ENCODE measurements around the gene ME1. TPM values are rescaled to one million over a fixed set of nuclear protein-coding genes. Genes with fewer than 3 reads are reported as not detected.
"Not testable (repeated sequence)": the region's sequence is repeated elsewhere in the genome, so short reads cannot be mapped to it uniquely, and the experiment has no call there.

The ME1 gene
- total and polyA plus RNA-seq, 2 experiments from 2014 or later = 19.0 to 19.7 TPM

DNA sequence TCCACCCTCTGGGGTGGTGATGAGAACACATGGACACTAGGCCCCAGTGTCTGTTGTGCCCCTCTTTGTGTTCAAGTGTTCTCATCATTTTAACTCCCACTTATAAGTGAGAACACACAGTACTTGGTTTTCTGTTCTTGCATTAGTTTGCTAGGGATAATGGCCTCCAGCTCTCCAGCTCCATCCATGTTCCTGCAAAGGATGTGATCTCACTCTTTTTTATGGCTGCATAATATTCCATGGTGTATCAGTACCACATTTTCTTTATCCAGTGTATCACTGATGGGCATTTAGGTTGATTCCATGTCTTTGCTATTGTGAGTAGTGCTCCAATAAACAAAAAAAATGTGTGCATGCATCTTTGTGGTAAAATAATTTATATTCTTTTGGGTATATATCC is 170.3 kb downstream of the ME1 start:
- TF ChIP-seq EZH2 (IDR thresholded peaks at IDR 0.05; ENCODE audit: borderline replicate concordance) (no peak), EZH2phosphoT487 (IDR thresholded peaks at IDR 0.05; ENCODE audit: low read depth, severe bottlenecking, unreplicated experiment) (no peak), CTCF (IDR thresholded peaks at IDR 0.05; ENCODE audit: poor library complexity) (no peak)
- Histone ChIP-seq H3K4me1 (ENCODE audit: insufficient read depth) (no peaks in the 10 kb centered on the region), H3K4me2 (no peak overlapping the region), H3K27me3 (no peaks in the 10 kb centered on the region), H4K20me1 (ENCODE audit: insufficient read depth, poor library complexity, severe bottlenecking) (no peaks in the 10 kb centered on the region), H3K9me2 (replicated peaks; ENCODE audit: insufficient read depth) (no peaks in the 10 kb centered on the region), H2AFZ (no peak overlapping the region), H3K4me3 (no peak overlapping the region), H3K36me3 (replicated peaks; ENCODE audit: insufficient read depth, low read depth) (no peaks in the 10 kb centered on the region), H3K79me2 (no peaks in the 10 kb centered on the region), H3K27ac (no peak overlapping the region), H3K9me3 (ENCODE audit: low read depth) (no peaks in the 10 kb centered on the region)
- DNase-seq (ENCODE audit: low spot score) = no peak

DNA sequence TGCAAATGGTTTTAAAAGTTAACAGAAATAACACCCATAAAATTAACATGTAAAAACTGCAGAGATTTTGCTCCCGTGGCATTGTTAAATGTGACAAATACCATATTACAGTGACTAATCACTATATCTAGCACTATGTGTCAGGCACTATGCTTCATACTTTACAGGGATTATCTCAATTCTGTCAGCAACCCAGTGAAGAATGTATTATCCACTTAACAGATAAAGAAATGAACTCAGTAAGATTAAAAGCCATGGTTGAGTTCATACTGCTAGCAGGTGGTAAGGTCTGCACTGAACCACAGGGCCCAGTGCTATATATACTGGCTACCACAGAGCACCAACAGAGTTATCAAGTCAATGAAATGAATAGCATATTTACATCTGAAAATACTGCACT is 172.3 kb downstream of the ME1 start:
- no peak for TF ChIP-seq CTCF (IDR thresholded peaks at IDR 0.05; ENCODE audit: poor library complexity)
- no peak for TF ChIP-seq EZH2 (IDR thresholded peaks at IDR 0.05; ENCODE audit: borderline replicate concordance)
- no peak for TF ChIP-seq EZH2phosphoT487 (IDR thresholded peaks at IDR 0.05; ENCODE audit: low read depth, severe bottlenecking, unreplicated experiment)
- Histone ChIP-seq H3K9me3 (ENCODE audit: low read depth) (no peaks in the 10 kb centered on the region), H3K9me2 (replicated peaks; ENCODE audit: insufficient read depth) (no peaks in the 10 kb centered on the region)

DNA sequence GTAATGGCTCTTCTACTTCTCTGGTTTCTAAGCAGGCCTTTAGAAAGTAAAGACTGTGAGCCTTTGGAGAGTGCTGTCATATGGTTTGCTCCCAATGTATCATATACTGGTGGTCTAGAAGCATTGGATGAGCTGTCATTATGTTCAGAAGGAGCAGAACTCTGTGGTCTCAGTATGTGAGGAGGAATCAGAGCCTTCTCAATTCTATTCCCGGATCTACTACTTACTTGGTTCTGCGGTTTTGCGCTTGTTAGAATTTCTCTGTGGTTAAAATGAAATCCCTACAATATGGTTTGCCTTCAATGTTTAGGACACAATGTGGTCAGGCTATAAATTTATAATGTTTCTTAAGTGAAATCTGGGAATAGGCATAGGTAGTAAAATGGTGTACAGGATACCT is 173.1 kb downstream of the ME1 start:
- Histone ChIP-seq H4K20me1 (ENCODE audit: insufficient read depth, poor library complexity, severe bottlenecking) (no peaks in the 10 kb centered on the region), H3K36me3 (replicated peaks; ENCODE audit: insufficient read depth, low read depth) (no peaks in the 10 kb centered on the region), H3K4me1 (ENCODE audit: insufficient read depth) (no peaks in the 10 kb centered on the region), H3K27ac (no peak overlapping the region), H3K4me2 (no peak overlapping the region), H3K9me2 (replicated peaks; ENCODE audit: insufficient read depth) (no peaks in the 10 kb centered on the region), H3K9me3 (ENCODE audit: low read depth) (no peaks in the 10 kb centered on the region), H3K27me3 (no peaks in the 10 kb centered on the region), H3K4me3 (no peak overlapping the region), H2AFZ (no peak overlapping the region), H3K79me2 (no peaks in the 10 kb centered on the region)
- no peak for DNase-seq (ENCODE audit: low spot score)
- TF ChIP-seq CTCF (IDR thresholded peaks at IDR 0.05; ENCODE audit: poor library complexity) (no peak), EZH2 (IDR thresholded peaks at IDR 0.05; ENCODE audit: borderline replicate concordance) (no peak), EZH2phosphoT487 (IDR thresholded peaks at IDR 0.05; ENCODE audit: low read depth, severe bottlenecking, unreplicated experiment) (no peak)
- 94% methylated on average over 3 of the region's 3 CpGs for WGBS (ENCODE audit: low lambda C conversion rate, missing lambda C conversion rate)

More for the DNA sequence above, 172.3 kb downstream of the ME1 start:
- no peak overlapping the region for H2AFZ ChIP-seq
- no peaks in the 10 kb centered on the region for H3K36me3 ChIP-seq (replicated peaks; ENCODE audit: insufficient read depth, low read depth)
- no peaks in the 10 kb centered on the region for H4K20me1 ChIP-seq (ENCODE audit: insufficient read depth, poor library complexity, severe bottlenecking)
- no peak for DNase-seq (ENCODE audit: low spot score)
- 57% methylated on average over 1 of the region's 1 CpG for WGBS (ENCODE audit: low lambda C conversion rate, missing lambda C conversion rate)
- no peaks in the 10 kb centered on the region for H3K27me3 ChIP-seq
- H3K79me2 ChIP-seq = no peaks in the 10 kb centered on the region
- H3K27ac ChIP-seq = no peak overlapping the region
- H3K4me2 ChIP-seq = no peak overlapping the region
- no peak overlapping the region for H3K4me3 ChIP-seq
- no peaks in the 10 kb centered on the region for H3K4me1 ChIP-seq (ENCODE audit: insufficient read depth)

GRCh38 chr6:83256719-83257118 is 174.1 kb downstream of the ME1 start:
- not testable (repeated sequence) for H3K27me3 ChIP-seq; H3K4me2 ChIP-seq; H4K20me1 ChIP-seq (ENCODE audit: insufficient read depth, poor library complexity, severe bottlenecking); H2AFZ ChIP-seq; H3K4me1 ChIP-seq (ENCODE audit: insufficient read depth); H3K79me2 ChIP-seq; H3K36me3 ChIP-seq (replicated peaks; ENCODE audit: insufficient read depth, low read depth); H3K9me2 ChIP-seq (replicated peaks; ENCODE audit: insufficient read depth); DNase-seq (ENCODE audit: low spot score); H3K9me3 ChIP-seq (ENCODE audit: low read depth); H3K4me3 ChIP-seq; H3K27ac ChIP-seq
- WGBS (ENCODE audit: low lambda C conversion rate, missing lambda C conversion rate) = 98% methylated on average over 3 of the region's 3 CpGs
